Kidney (tissue), 14 donors: ENCODE measurements around the gene WDR91. TPM values are rescaled to one million over a fixed set of nuclear protein-coding genes. Genes with fewer than 3 reads are reported as not detected.

Experiments
- DNase-seq, 5 donors: peaks; one replicate each; pipeline ENCODE4 v3.0.0-alpha.2; 2013 to 2020
- FAIRE-seq: peaks from 2 replicates; lab custom pipeline; 2012; peaks lifted over from hg19 to GRCh38; lab: Jason Lieb, UNC
- H3K27ac ChIP-seq, 2 donors: one replicate each; pipeline ENCODE4 v1.7.0; 2013; ENCODE audit warnings: low read depth in 2 of 2, low read length in 2 of 2, inconsistent platforms in 1 of 2
- H3K27me3 ChIP-seq: one replicate; pipeline ENCODE4 v1.7.1; 2013; ENCODE audit warnings: low read length, inconsistent platforms; ENCODE audit not compliant: control insufficient read depth, insufficient read depth
- H3K36me3 ChIP-seq, 3 donors: one replicate each; pipeline versions ENCODE4 v1.7.0 to v1.7.1; 2013; ENCODE audit warnings: low read length in 3 of 3, control low read depth in 1 of 3, inconsistent platforms in 1 of 3; ENCODE audit not compliant: insufficient read depth in 3 of 3, control insufficient read depth in 2 of 3
- H3K4me1 ChIP-seq, 3 donors: one replicate each; pipeline versions ENCODE4 v1.7.0 to v1.7.1; 2013; ENCODE audit warnings: low read length in 3 of 3, inconsistent platforms in 1 of 3, low read depth in 1 of 3; ENCODE audit not compliant: control insufficient read depth in 2 of 3, insufficient read depth in 2 of 3
- H3K4me3 ChIP-seq, 3 donors: one replicate each; pipeline versions ENCODE4 v1.7.0 to v1.8.1; 2013; ENCODE audit warnings: low read length in 3 of 3, control low read depth in 1 of 3, inconsistent platforms in 1 of 3
- H3K9ac ChIP-seq, 3 donors: one replicate each; pipeline versions ENCODE4 v1.7.0 to v1.7.1; 2013; ENCODE audit warnings: low read length in 3 of 3, control low read depth in 1 of 3, inconsistent platforms in 1 of 3
- H3K9me3 ChIP-seq, 3 donors: one replicate each; pipeline versions ENCODE4 v1.7.0 to v1.7.1; 2013; ENCODE audit warnings: low read length in 3 of 3, control low read depth in 1 of 3, inconsistent platforms in 1 of 3; ENCODE audit not compliant: control insufficient read depth in 2 of 3, insufficient read depth in 1 of 3
- intact Hi-C: fragments of 100-400 bp; cut with DNase I; formaldehyde crosslinking; loops from one replicate; pipeline ENCODE4 v1.11.1; 2022
- polyA plus RNA-seq: library from polyadenylated mRNA; stranded (reverse); fragments of 350-450 nt; fragmentation: Illumina TruSeq; extraction: RNeasy Lipid Tissue Mini Kit (QIAGEN cat#74804); gene quantifications from one replicate; pipeline ENCODE4 v1.2.3, GENCODE V29; 2014; ENCODE audit warnings: low read depth, low replicate concordance; ENCODE audit not compliant: insufficient read depth
- total RNA-seq: library from RNA; stranded (reverse); fragmentation: NEBNext Ultra II Directional; extraction: Animal tissue kit (Norgen Biotek cat#: 25700); gene quantifications from one replicate; pipeline ENCODE4 v1.2.1, GENCODE V29; 2021
- TF ChIP-seq, protein P1 (sequence below): IDR thresholded peaks from 3 replicates; pipeline ENCODE4 v1.5.1; 2012; ENCODE audit warnings: mild to moderate bottlenecking, moderate library complexity, borderline replicate concordance; ENCODE audit not compliant: insufficient read depth; ENCODE audit errors: extremely low read depth
- donor health status: control.
- donor health status: control.
- donor health status: control.
- donor health status: control.
- donor health status: control.
- donor health status: DM: yes; HTN: yes; CAD: no.
- donor health status: Normal renal cell carcinoma (clear cell type).

The WDR91 gene
- total and polyA plus RNA-seq, 2 donors from 2014 or later = 27.8 to 73.9 TPM

DNA sequence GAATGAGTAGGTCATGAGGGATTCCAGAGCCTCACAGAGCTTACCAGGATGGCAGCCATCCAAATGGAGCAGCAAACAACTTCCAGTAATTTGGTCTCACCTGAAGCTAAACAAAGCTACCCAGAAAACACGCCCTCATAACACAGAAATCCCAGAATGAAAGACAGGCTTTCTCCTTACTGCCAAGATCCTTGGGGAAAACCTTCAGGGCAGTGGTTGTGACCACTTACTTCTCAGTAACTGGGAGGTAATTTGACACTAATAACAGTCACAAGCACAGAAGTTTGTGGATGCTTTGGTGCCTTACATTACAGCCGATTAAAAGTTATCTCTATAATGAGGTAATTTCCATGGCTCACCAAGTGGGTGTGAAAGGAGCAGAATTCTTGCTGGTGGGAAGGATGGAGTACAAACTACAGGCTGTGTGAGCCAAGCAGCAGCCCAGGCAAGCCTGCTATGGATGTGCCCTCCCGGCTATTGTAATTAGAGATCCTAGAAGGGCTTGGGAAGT, 10.4 kb downstream of the WDR91 start:
- peaks cover 0 to 33% (median 26%) of the 10 kb centered on the region in 3 donors for H3K4me1 ChIP-seq
- peak overlapping the region in 1 of 2 donors; percentile 48 for H3K27ac ChIP-seq
- peaks cover 13 to 72% (median 22%) of the 10 kb centered on the region in 3 donors for H3K36me3 ChIP-seq
- no peak overlapping the region for H3K4me3 ChIP-seq
- H3K9me3 ChIP-seq = no peaks in the 10 kb centered on the region
- no peaks in the 10 kb centered on the region for H3K27me3 ChIP-seq
- peak in 2 of 5 donors; percentile 7 to 13 for DNase-seq
- H3K9ac ChIP-seq = no peak overlapping the region
- TF ChIP-seq, protein P1, sequence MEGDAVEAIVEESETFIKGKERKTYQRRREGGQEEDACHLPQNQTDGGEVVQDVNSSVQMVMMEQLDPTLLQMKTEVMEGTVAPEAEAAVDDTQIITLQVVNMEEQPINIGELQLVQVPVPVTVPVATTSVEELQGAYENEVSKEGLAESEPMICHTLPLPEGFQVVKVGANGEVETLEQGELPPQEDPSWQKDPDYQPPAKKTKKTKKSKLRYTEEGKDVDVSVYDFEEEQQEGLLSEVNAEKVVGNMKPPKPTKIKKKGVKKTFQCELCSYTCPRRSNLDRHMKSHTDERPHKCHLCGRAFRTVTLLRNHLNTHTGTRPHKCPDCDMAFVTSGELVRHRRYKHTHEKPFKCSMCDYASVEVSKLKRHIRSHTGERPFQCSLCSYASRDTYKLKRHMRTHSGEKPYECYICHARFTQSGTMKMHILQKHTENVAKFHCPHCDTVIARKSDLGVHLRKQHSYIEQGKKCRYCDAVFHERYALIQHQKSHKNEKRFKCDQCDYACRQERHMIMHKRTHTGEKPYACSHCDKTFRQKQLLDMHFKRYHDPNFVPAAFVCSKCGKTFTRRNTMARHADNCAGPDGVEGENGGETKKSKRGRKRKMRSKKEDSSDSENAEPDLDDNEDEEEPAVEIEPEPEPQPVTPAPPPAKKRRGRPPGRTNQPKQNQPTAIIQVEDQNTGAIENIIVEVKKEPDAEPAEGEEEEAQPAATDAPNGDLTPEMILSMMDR = no peak
- intact Hi-C loops = no loop called here
- no peak for FAIRE-seq

DNA sequence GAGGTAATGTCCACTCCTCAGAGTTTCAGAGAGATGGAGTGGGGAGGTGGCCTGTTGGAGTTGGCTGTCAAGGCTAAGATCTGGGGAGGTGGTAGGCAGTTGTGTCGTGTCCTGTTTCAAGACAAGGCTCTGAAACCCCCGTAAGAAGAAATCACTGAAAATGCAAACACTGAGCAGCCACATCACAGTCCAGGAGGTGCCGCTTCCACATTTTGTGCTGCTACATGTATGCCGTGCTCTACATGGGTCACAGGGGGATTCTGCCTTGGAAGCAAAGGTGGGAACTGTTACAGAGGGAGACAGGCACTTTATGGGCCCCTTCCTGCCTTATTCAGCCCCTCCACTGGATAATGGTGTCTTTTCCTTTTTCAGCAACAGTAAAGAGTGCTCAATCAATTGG, 11.9 kb downstream of the WDR91 start:
- peaks cover 0 to 26% (median 25%) of the 10 kb centered on the region in 3 donors for H3K4me1 ChIP-seq
- H3K27me3 ChIP-seq = no peaks in the 10 kb centered on the region
- peak overlapping the region in 1 of 2 donors; percentile 33 for H3K27ac ChIP-seq
- H3K4me3 ChIP-seq = no peak overlapping the region
- peaks cover 13 to 80% (median 25%) of the 10 kb centered on the region in 3 donors for H3K36me3 ChIP-seq
- FAIRE-seq = no peak
- no peaks in the 10 kb centered on the region for H3K9me3 ChIP-seq
- TF ChIP-seq, protein P1 = no peak
- H3K9ac ChIP-seq = peak overlapping the region in 1 of 3 donors; percentile 29
- intact Hi-C loops = no loop called here
- peak in 1 of 5 donors; percentile 5 for DNase-seq

DNA sequence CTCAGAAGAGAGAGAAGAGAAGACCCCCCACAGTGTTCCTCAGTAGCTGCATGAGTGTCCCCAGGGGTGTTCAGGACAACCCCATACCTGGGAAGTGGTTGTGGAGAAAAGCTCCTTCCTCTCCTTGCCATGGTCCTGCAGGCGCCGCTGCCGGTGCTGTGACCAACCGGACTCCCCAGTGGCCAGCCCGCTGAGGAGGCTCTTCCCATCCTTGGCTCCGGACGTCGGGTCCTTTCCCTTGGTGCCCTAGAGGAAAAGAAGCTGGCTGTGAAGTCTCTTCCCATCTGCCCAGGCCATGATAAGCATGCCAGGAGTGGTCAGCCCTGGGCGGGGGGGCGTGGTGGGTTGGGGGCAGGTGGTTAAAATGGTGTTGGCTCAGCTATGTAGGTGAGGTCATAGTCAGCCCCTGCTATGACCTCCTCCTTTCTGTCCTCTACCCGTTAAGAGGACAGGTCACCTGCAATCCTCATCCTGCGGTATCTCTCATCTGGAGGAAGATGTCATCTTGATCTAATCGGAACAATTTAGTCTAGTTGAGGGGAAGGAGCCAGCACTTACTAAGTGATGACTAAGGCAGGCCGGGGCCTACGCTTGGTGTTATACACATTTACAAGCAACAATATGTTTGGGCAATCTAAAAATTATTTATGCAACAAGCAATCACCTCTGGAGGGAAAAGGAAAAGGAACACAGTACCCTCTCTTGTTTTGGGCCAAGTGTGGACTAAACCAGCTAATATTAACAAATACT, 13.2 kb downstream of the WDR91 start:
- Histone ChIP-seq H3K27ac (no peak overlapping the region), H3K9ac (no peak overlapping the region), H3K9me3 (no peaks in the 10 kb centered on the region), H3K4me3 (no peak overlapping the region), H3K27me3 (no peaks in the 10 kb centered on the region), H3K4me1 (peaks cover 0 to 22% (median 16%) of the 10 kb centered on the region in 3 donors), H3K36me3 (peaks cover 7 to 79% (median 38%) of the 10 kb centered on the region in 3 donors)
- DNase-seq (peak in 1 of 5 donors; percentile 14), FAIRE-seq (no peak)
- intact Hi-C loops = no loop called here
- TF ChIP-seq, protein P1 = no peak
